GM18868 (cell line): ENCODE measurements around the gene ELFN1.

ENCODE experiments used
- ATAC-seq: cut with Tn5 transposase; IDR thresholded peaks from one replicate; pipeline ENCODE4 v1.9.1; 2021; ENCODE audit warnings: mild to moderate bottlenecking, moderate library complexity; ENCODE audit not compliant: unreplicated experiment

Gene ELFN1

GRCh38 chr7:1738511-1738910, 68.4 kb downstream of the ELFN1 start:
- no peak for ATAC-seq

DNA sequence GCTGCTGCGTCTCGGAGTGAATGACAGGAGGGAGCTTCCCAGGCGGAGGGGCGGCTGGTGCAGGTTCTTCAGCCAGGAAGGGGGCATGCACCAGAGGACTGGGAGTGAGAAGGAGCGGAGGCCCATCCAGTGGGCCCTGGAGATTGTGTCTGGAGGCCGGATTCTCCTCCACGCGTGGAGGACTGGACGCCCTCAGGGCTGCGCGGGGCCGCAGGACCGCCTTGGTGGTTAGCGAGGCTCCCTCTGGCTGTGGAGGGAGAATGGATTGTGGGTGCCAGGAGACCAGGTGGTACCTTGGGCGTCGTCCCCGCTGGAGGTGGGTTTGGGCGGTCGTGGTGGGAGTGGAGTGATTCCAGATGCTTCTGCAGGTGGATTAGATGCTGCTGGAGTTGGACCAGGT, 68.9 kb downstream of the ELFN1 start:
- ATAC-seq = no peak

DNA sequence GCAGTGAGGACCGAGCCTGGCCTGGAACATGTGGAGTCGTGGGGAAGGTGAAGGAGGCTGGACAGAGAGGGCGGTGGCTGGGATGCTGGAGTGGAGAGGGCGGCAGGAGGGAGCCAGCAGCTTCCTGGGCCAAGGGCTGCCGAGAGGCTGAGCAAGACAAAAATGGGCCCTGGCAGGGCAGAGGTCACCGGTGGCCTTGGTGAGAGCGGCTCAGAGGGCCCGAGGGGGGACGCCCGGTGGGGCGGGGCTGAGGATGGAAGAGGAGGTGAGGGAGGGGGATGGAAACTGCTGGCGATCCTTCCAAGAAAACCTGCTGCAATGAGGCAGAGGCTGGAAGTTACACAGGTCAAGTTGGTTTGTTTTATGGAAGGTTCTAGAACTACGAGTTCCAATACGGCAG, 69.5 kb downstream of the ELFN1 start:
- no peak for ATAC-seq

DNA sequence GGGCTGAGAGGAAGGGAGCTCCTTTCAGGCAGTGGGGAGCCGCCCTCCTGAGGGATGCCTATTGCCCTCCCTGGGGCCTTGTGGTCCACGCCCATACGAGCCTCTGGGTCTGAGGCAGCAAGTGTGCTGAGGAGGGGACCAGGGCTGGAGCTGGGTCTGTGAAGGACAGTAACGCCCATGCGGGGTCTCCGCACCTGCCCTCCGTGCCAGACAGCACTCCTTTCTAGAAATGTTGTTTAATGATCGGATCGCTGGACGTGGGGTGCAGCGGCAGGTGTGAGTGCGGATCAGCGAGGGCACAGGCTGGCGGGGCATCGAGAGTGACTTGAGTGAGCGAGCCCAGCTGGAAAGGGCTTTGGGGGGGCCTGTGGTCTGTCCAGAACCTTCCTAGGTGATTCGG, 70.1 kb downstream of the ELFN1 start:
- no peak for ATAC-seq

- no peak for ATAC-seq
Observed at GRCh38 chr7:1741246-1741645, 71.2 kb downstream of the ELFN1 start.

DNA sequence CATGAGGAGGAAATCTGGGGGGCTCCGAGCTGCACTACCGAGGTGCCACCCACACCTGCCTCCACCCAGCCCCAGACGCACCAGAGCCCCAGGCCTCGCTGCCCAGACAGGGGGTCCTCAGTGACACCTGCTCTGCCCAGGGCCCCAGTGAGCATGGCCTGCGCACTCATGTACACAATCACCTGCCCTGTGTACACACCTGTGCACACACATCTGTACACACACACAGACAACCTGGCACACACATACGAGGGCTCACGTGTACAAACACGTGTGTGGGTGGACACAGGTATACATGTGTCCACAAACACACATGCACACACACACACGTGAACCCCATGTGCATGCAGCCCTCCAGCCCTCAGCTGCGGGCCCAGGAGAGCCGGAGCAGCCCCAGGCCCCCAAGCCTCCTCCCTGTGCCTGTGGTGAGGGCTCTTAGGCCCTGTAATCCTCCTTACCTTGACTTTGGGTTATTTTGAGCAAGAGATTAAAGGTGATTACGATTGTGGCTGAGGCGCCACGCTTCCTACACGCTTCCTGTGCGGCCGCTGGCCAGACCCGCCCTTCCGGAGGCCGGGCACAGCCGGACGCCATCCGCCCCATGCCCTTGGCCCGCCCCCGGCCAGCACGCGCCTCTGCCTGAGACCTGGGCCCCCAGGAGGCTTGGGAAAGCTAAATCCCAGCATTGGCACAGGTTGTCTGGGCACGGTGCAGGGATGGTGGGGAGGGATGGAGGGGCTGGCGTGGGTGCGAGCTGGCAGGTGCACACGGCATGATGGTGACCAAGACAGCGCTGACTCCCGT, 71.9 kb downstream of the ELFN1 start:
- ATAC-seq = no peak

- no peak for ATAC-seq
Observed at GRCh38 chr7:1742555-1743303, 72.7 kb downstream of the ELFN1 start.

GRCh38 chr7:1743481-1744230, 73.6 kb downstream of the ELFN1 start:
- ATAC-seq = no peak

DNA sequence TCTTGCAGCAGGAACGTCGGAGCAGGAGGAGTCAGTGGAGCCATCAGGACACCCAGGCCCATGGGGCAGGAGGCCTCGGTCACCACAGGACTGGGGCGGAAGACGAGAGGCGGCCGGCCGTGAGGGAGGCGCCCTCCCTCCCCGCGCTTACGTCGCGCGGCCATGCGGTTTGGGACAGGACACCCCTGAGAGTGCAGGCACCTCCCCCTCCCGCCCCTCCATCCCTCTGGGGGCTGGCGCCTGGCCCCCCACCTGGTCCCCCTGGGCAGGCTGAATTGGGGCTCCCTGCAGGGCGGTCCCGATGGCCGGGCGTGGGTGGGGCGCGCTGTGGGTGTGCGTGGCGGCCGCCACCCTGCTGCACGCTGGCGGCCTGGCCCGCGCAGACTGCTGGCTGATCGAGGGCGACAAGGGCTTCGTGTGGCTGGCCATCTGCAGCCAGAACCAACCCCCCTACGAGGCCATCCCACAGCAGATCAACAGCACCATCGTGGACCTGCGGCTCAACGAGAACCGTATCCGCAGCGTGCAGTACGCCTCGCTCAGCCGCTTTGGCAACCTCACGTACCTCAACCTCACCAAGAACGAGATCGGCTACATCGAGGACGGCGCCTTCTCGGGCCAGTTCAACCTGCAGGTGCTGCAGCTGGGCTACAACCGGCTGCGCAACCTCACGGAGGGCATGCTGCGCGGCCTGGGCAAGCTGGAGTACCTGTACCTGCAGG, 74.4 kb downstream of the ELFN1 start:
- ATAC-seq = no peak

GRCh38 chr7:1745018-1745532, 75.0 kb downstream of the ELFN1 start:
- ATAC-seq = no peak

- no peak for ATAC-seq
Observed at GRCh38 chr7:1745576-1746490, 75.8 kb downstream of the ELFN1 start.

- ATAC-seq = no peak
Observed at GRCh38 chr7:1746491-1746975, 76.5 kb downstream of the ELFN1 start.

- ATAC-seq = no peak
Observed at GRCh38 chr7:1747004-1747801, 77.1 kb downstream of the ELFN1 start.

- ATAC-seq = no peak
Observed at GRCh38 chr7:1748076-1748838, 78.2 kb downstream of the ELFN1 start.

DNA sequence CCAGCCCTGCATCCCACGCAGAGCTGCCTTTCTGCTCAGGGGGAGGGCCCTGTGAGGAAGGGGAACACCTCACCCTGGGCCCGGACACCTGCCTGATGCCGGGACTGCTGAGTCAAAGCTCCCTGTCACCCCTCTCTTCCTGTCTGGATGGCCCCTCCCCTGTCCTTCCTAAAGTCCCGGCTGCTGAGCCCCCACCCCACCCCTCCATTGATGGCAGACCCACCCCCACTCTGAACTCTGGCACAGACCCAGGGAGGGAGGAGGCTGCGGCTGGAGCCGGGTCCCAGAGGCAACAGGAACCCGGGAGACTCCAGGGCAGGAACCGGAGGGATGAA, 78.7 kb downstream of the ELFN1 start:
- no peak for ATAC-seq

DNA sequence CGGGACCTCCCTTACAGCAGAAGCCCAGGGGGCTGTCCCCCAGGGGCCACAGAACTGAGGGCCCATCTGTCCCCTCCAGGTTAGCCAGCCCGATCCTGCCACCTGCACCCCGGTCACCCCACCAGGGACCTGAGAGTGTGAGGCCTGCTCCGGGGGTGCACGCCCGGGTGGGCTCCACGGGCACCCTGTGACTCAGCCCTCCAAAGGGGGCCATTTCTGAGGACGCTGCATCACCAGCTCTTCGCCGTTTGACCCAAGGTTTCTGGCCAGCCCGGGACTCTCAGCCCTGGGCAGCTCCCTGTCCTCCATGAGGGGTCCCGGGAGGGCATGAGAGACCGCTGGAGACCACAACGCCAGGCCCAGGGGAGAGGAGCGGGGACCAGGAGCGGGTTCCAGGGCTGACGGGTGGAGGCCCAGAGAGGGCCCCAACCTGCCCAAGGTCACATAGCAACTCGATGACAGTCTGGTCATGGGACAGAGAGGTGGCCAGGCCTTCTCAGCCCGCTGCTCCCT, 79.3 kb downstream of the ELFN1 start:
- no peak for ATAC-seq

DNA sequence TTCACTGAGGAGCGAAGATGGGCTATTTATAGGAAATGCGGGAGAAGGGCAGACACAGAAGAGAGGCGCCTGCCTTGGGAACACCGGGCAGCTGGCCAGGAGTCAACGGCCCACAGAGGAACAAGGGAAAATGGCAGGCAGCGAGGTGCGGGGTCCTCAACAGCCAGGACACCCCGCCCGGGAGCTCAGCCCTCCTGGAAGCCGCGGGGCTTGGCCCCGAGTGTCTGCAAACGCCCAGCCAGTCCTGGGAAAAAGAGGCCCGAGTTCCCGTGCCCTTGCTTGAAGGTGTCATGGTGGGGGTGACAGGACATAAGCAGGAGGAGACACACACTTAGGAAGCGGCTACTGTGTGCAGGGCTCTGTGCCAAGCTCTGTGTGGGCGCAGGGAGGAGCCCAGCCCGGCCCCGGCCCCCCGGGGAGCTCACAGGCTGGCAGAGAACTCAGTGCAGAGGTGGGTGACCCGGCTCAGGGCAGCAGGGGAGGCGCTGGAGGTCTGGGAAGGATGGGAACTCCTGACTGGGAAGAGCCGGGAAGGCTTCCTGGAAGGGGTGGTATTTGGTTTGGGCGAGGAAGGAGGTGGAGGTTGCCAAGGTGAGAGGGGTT, 79.9 kb downstream of the ELFN1 start:
- no peak for ATAC-seq
